Prostate gland (tissue), 2 donors: ENCODE measurements around the gene TRAF3. TPM values are rescaled to one million over a fixed set of nuclear protein-coding genes. Genes with fewer than 3 reads are reported as not detected.

Experiments
- DNase-seq: peaks from one replicate; pipeline ENCODE4 v3.0.0-alpha.2; 2019; ENCODE audit warnings: low spot score
- H3K27ac ChIP-seq, 2 donors: fragments of 200-600 bp; sonication (generic); 2 replicates each; pipeline ENCODE4 v1.5.1; 2017 to 2019
- H3K27me3 ChIP-seq: fragments of 200-600 bp; sonication (generic); replicated peaks from 2 replicates; pipeline ENCODE4 v1.5.1; 2019; ENCODE audit not compliant: insufficient read depth
- H3K36me3 ChIP-seq, 2 donors: fragments of 200-600 bp; sonication (generic); 1 replicate in 1 of 2; 2 replicates in 1 of 2; pipeline versions ENCODE4 v1.5.1 to v1.8.1; 2017 to 2019
- H3K4me1 ChIP-seq: fragments of 200-600 bp; sonication (generic); replicated peaks from 2 replicates; pipeline ENCODE4 v1.5.1; 2019
- H3K4me3 ChIP-seq, 2 donors: fragments of 200-600 bp; sonication (generic); 2 replicates each; pipeline ENCODE4 v1.5.1; 2017 to 2019
- H3K9me3 ChIP-seq: fragments of 200-600 bp; sonication (generic); 2 replicates; pipeline ENCODE4 v1.5.1; 2017
- POLR2A ChIP-seq: fragments of 450-650 bp; IDR thresholded peaks from one replicate; pipeline ENCODE4 v1.6.1; 2016; ENCODE audit warnings: antibody characterized with exemption, mild to moderate bottlenecking
- POLR2AphosphoS5 ChIP-seq: sonication (generic); formaldehyde crosslinking; IDR thresholded peaks from one replicate; pipeline ENCODE4 v1.6.1; 2017; ENCODE audit warnings: antibody characterized with exemption
- WGBS: methylation state at CpG from one replicate; pipeline ENCODE4 v1.1.5; 2018; 5-methylcytosine and 5-hydroxymethylcytosine counted together
- intact Hi-C: fragments of 100-400 bp; cut with DNase I; formaldehyde crosslinking; loops from one replicate; pipeline ENCODE4 v1.14.2; 2022
- total RNA-seq, 2 donors: library from RNA; depleted of rRNA; stranded (reverse); fragments of >200 nt; gene quantifications; one replicate each; pipeline ENCODE4 v1.1.0, GENCODE V29; 2016
- TF ChIP-seq, protein P1 (sequence below), 4 experiments: fragments of 200-600 bp in 2 of 4; fragments of 450-650 bp in 2 of 4; sonication (generic) in 2 of 4; IDR thresholded peaks; 1 replicate in 3 of 4; 2 replicates in 1 of 4; pipeline ENCODE4 v1.5.1; 2016 to 2019; ENCODE audit warnings: antibody characterized with exemption in 4 of 4, mild to moderate bottlenecking in 2 of 4, moderate library complexity in 2 of 4

The TRAF3 gene
- total RNA-seq, 2 donors from 2014 or later: 8.3 to 22.0 TPM

GRCh38 chr14:102935756-102936155 lies 158.5 kb downstream of the TRAF3 start:
- DNase-seq: no peak
- H3K27ac ChIP-seq: no peak overlapping the region
- H3K4me3 ChIP-seq: no peak overlapping the region
- no peak for TF ChIP-seq POLR2AphosphoS5
- no peak for TF ChIP-seq POLR2A
- TF ChIP-seq, protein P1, sequence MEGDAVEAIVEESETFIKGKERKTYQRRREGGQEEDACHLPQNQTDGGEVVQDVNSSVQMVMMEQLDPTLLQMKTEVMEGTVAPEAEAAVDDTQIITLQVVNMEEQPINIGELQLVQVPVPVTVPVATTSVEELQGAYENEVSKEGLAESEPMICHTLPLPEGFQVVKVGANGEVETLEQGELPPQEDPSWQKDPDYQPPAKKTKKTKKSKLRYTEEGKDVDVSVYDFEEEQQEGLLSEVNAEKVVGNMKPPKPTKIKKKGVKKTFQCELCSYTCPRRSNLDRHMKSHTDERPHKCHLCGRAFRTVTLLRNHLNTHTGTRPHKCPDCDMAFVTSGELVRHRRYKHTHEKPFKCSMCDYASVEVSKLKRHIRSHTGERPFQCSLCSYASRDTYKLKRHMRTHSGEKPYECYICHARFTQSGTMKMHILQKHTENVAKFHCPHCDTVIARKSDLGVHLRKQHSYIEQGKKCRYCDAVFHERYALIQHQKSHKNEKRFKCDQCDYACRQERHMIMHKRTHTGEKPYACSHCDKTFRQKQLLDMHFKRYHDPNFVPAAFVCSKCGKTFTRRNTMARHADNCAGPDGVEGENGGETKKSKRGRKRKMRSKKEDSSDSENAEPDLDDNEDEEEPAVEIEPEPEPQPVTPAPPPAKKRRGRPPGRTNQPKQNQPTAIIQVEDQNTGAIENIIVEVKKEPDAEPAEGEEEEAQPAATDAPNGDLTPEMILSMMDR (IDR thresholded peaks at IDR 0.05): no peak
- H3K9me3 ChIP-seq: no peaks in the 10 kb centered on the region
- H3K36me3 ChIP-seq: no peaks in the 10 kb centered on the region
- no peaks in the 10 kb centered on the region for H3K27me3 ChIP-seq
- H3K4me1 ChIP-seq: peaks cover 1% of the 10 kb centered on the region
- WGBS: 91% methylated on average over 4 of the region's 4 CpGs
- intact Hi-C loops: no loop called here

GRCh38 chr14:102937331-102938175 lies 160.3 kb downstream of the TRAF3 start:
- intact Hi-C loops: no loop called here
- peaks cover 5% of the 10 kb centered on the region for H3K4me1 ChIP-seq
- no peak for TF ChIP-seq POLR2AphosphoS5
- TF ChIP-seq, protein P1 (IDR thresholded peaks at IDR 0.05): no peak
- no peak for TF ChIP-seq POLR2A
- no peaks in the 10 kb centered on the region for H3K9me3 ChIP-seq
- H3K36me3 ChIP-seq: no peaks in the 10 kb centered on the region
- DNase-seq: no peak
- WGBS: 92% methylated on average over 17 of the region's 22 CpGs
- no peak overlapping the region for H3K4me3 ChIP-seq
- no peaks in the 10 kb centered on the region for H3K27me3 ChIP-seq
- H3K27ac ChIP-seq: no peak overlapping the region

DNA sequence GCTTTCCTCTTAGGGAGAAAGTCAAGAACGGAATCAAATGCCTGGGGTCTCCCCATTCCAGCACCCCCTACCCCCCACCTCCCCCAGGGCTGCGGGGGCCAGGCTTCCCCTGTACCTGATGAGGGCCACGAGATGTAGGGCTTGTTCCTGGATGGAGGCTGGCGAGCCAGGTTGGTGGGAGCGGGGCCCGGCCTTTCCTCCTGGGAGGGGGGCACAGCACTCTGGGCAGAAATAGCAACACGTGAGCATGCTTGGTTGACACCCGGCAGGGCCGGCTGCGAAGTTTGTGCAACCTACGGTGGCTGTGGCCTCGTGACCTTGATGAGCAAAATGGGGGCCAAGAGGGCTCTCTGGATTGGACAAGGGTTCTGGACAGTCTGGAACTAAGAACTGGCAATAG lies 160.9 kb downstream of the TRAF3 start:
- no peaks in the 10 kb centered on the region for H3K36me3 ChIP-seq
- WGBS: 89% methylated on average over 11 of the region's 12 CpGs
- DNase-seq: no peak

GRCh38 chr14:102939329-102939728 lies 162.1 kb downstream of the TRAF3 start:
- intact Hi-C loops: no loop called here
- no peak for DNase-seq
- TF ChIP-seq, protein P1 (IDR thresholded peaks at IDR 0.05): no peak
- TF ChIP-seq POLR2A (no peak), POLR2AphosphoS5 (no peak)
- peaks cover 4 to 5% of the 10 kb centered on the region in 2 donors for H3K36me3 ChIP-seq
- H3K4me3 ChIP-seq: no peak overlapping the region
- 89% methylated on average over 15 of the region's 18 CpGs for WGBS
- H3K4me1 ChIP-seq: peaks cover 5% of the 10 kb centered on the region
- no peak overlapping the region for H3K27ac ChIP-seq
- H3K9me3 ChIP-seq: no peaks in the 10 kb centered on the region
- no peaks in the 10 kb centered on the region for H3K27me3 ChIP-seq

More for the DNA sequence above, 160.9 kb downstream of the TRAF3 start:
- TF ChIP-seq, protein P1 (IDR thresholded peaks at IDR 0.05): no peak
- no peak for TF ChIP-seq POLR2A
- TF ChIP-seq POLR2AphosphoS5: no peak
- intact Hi-C loops: no loop called here
- Histone ChIP-seq H3K4me3 (no peak overlapping the region), H3K9me3 (no peaks in the 10 kb centered on the region), H3K4me1 (peaks cover 5% of the 10 kb centered on the region), H3K27ac (no peak overlapping the region), H3K27me3 (no peaks in the 10 kb centered on the region)
